Immature natural killer cell (primary cell): ENCODE data around the gene ZMYND10. TPM values are rescaled to one million over a fixed set of nuclear protein-coding genes. Genes with fewer than 3 reads are reported as not detected.

Experiments used
- DNase-seq, 3 donors: peaks; one replicate each; pipeline ENCODE4 v3.0.0; 2022; ENCODE audit warnings: mixed read lengths in 1 of 3
- H3K27ac Mint-ChIP-seq, 6 donors: one replicate each; pipeline ENCODE4 v1.8.0; 2020; ENCODE audit warnings: mixed read lengths in 6 of 6, mild to moderate bottlenecking in 5 of 6, inconsistent platforms in 4 of 6, moderate library complexity in 3 of 6
- H3K27me3 Mint-ChIP-seq, 3 donors: one replicate each; pipeline ENCODE4 v1.8.0; 2020 to 2021; ENCODE audit warnings: low read depth in 3 of 3, mild to moderate bottlenecking in 3 of 3, mixed read lengths in 3 of 3, moderate library complexity in 3 of 3, inconsistent platforms in 1 of 3
- H3K36me3 Mint-ChIP-seq, 3 donors: one replicate each; pipeline ENCODE4 v1.8.0; 2020; ENCODE audit warnings: mixed read lengths in 3 of 3, inconsistent platforms in 2 of 3, mild to moderate bottlenecking in 2 of 3
- H3K4me1 Mint-ChIP-seq, 2 donors: one replicate each; pipeline ENCODE4 v1.8.0; 2020; ENCODE audit warnings: inconsistent platforms in 2 of 2, mild to moderate bottlenecking in 2 of 2, mixed read lengths in 2 of 2, moderate library complexity in 1 of 2
- H3K4me3 Mint-ChIP-seq, 5 donors: one replicate each; pipeline ENCODE4 v1.8.0; 2020; ENCODE audit warnings: mild to moderate bottlenecking in 5 of 5, mixed read lengths in 5 of 5, inconsistent platforms in 3 of 5, moderate library complexity in 3 of 5
- H3K9me3 Mint-ChIP-seq, 6 donors: one replicate each; pipeline ENCODE4 v1.8.0; 2020; ENCODE audit warnings: mild to moderate bottlenecking in 6 of 6, mixed read lengths in 6 of 6, inconsistent platforms in 4 of 6, moderate library complexity in 3 of 6
- polyA plus RNA-seq, 3 donors: library from polyadenylated mRNA; unstranded; fragments of 300-500 nt; fragmentation: Illumina TruSeq; gene quantifications; one replicate each; pipeline ENCODE4 v1.2.3, GENCODE V29; 2021

Gene ZMYND10
- polyA plus RNA-seq, 3 donors from 2014 or later: 2.3 to 3.7 (median 3.6) TPM

DNA sequence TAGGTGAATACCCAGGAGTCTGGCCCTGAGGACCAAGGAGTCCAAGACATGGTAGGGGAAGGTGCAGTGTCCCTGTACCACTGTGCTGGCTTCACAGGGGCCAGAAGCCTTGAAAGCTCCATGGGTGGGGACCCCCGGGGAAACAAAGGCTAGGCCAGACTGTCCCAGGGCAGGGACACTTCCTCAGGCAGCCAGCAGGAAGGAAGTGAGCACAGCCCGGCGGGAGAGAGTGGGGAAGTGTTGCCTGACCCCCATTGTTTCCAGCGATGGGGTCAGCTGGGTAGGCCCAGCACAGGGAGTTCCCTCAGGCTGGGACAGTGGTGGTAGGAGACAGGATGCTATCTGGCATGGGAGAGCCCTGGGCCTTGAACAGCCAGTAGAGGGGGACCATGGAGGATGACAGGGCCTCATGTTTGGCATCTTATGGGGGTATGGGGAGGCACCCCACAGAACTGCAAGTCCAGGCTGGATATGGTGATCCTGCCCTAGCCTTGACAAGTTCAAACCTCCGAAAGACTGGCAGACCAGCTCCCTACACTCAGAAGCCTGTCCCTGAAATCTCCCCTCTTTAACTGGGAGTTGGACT is 21.8 kb downstream of the ZMYND10 start:
- no peaks in the 10 kb centered on the region for H3K9me3 Mint-ChIP-seq
- no peak for DNase-seq
- no peaks in the 10 kb centered on the region for H3K36me3 Mint-ChIP-seq
- peaks cover 47 to 53% of the 10 kb centered on the region in 2 donors for H3K4me1 Mint-ChIP-seq
- H3K27ac Mint-ChIP-seq: peak overlapping the region in 4 of 6 donors; percentile 18 to 75 (median 49)
- H3K27me3 Mint-ChIP-seq: peaks cover 0 to 5% (median 2%) of the 10 kb centered on the region in 3 donors
- no peak overlapping the region for H3K4me3 Mint-ChIP-seq

DNA sequence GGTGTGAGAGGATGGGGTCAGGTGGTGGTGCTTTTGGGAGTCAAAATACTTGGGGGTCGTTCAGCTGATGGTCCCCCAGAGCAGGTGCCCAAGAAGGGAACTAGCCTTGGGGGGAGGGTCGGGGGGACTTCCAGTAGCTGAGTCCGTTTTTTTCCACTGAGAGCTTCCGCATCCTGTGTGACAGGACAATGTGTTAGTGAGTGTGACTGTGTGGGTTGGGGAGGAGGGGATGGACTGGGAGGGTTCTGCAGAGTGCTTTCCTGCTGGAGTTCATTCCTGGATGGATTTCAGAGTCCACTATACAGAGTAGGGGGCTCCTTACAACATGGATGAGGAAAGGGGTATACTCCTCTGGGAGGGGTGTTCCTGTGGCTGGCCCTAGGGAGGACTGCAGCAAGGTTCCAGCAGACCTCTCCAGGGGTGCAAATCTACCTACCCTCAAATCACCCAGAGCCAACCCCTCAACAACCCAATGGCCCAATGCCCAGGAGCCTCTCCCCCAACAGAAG is 22.4 kb downstream of the ZMYND10 start:
- Mint-ChIP-seq H3K27me3 (peaks cover 0 to 5% (median 0%) of the 10 kb centered on the region in 3 donors), H3K36me3 (no peaks in the 10 kb centered on the region), H3K4me1 (peaks cover 47 to 53% of the 10 kb centered on the region in 2 donors), H3K9me3 (no peaks in the 10 kb centered on the region), H3K4me3 (peak overlapping the region in 3 of 5 donors; percentile 39 to 62 (median 58)), H3K27ac (peak overlapping the region in 5 of 6 donors; percentile 5 to 75 (median 59))
- no peak for DNase-seq

DNA sequence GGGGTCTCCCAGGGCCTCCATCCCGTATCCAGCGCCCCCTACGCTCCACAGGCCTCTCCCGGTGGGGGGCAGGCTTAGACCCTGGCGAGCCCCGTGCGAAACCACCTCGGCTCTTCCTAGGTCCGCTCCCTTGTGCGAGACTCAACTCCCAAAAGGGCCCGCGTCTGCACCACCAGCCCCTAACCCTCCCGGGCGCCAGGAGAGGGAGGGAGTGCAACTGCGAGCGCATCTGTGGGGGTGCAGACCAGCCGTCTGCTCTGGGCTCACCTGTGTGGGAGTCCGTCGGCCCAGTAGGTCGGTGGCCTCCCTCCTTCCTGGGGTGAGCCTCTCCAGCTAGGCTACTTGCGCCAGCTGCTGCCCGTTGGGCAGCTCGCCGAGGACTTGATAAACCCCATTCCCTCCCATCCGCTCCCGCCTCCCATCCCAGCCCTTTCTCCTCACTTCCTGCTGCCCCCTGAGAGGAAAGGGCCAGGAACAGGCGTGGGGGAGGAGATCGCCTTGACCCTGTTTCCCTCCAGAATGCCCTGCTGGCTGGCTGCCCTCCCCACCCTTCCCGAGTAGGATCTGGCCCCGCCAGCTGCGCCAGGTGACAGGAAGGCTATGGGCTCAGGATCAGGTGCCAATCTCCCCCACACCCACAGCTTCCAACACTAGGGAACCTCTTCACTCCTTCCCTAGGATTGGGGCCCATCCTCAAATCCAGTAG is 23.0 kb downstream of the ZMYND10 start, which contains the start of gene HYAL2:
HYAL2 (minus strand) TSS at position 360 of the 706 bp plus-strand sequence. CDS start 2,256 bp downstream, outside the sequence.
- no peaks in the 10 kb centered on the region for H3K36me3 Mint-ChIP-seq
- no peak for DNase-seq
- H3K4me3 Mint-ChIP-seq: peak within 1 kb of the TSS; percentile 81 to 86 (median 85)
- H3K27me3 Mint-ChIP-seq: peaks cover 0 to 2% (median 0%) of the 10 kb centered on the region in 3 donors
- H3K4me1 Mint-ChIP-seq: peaks cover 46 to 48% of the 10 kb centered on the region in 2 donors
- H3K9me3 Mint-ChIP-seq: no peaks in the 10 kb centered on the region
- peak within 1 kb of the TSS; percentile 80 to 92 (median 88) for H3K27ac Mint-ChIP-seq

DNA sequence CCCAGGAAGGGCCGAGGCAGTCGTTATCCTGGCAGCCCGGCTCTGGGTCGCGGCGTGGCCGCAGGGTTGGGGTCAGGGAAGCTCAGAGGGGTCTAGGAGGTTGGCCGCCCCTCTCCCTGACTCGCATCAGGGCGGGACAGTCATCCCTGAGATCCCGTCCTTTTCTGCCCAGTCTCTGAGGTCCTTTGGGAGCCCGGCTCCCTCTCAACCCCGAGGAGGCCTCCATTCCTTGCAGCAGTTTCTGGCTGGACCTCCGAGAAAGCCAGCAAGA is 23.5 kb downstream of the ZMYND10 start:
- Mint-ChIP-seq H3K9me3 (no peaks in the 10 kb centered on the region), H3K36me3 (no peaks in the 10 kb centered on the region), H3K27me3 (peaks cover 0 to 2% (median 0%) of the 10 kb centered on the region in 3 donors), H3K4me3 (peak overlapping the region in 4 of 5 donors; percentile 82 to 86 (median 85)), H3K4me1 (peaks cover 43 to 46% of the 10 kb centered on the region in 2 donors), H3K27ac (no peak overlapping the region)
- no peak for DNase-seq

DNA sequence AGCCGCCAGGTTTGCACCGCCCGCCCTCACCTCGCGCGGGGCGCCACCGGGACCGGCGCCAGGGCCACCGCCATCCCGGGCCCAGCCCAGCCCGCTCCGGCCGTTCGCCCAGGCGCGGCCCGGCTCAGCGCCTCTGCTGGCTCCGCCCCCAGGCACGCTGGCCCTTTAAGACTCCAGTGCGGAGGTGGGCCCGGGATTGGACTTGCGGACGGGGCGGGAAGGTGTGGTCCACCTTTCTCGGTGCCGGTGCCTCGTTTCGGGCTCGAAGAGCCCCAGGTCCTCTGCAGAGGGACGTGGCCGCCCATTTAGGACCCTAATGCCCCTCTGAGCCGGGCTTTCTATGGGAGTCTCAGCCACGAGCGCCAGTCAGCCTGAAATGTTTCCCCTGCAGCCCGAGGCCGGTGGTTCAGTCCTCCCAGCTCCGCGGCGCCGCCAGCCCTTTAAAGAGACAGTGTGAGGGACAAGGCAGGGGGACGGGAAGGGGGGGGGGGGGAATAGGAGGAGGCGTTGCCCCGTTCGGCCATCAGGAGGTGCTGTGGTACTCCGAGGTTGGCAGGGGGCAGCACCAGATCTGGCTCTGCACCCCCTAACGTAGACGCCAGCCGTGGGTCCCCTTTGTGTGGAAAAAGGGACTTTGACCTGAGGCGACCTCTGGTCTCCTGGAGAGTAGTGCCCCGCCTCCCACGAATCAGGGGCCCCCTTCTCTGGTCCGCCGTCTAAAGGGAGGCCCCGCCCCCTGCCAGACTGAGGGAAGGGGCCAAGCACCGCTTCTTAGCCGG is 24.0 kb downstream of the ZMYND10 start:
- Mint-ChIP-seq H3K9me3 (no peaks in the 10 kb centered on the region), H3K27ac (peak overlapping the region; percentile 80 to 92 (median 88)), H3K36me3 (no peaks in the 10 kb centered on the region), H3K27me3 (peaks cover 0 to 3% (median 2%) of the 10 kb centered on the region in 3 donors), H3K4me3 (peak overlapping the region; percentile 81 to 86 (median 85)), H3K4me1 (peaks cover 44 to 46% of the 10 kb centered on the region in 2 donors)
- DNase-seq: peak; percentile 80 to 82 (median 81)

DNA sequence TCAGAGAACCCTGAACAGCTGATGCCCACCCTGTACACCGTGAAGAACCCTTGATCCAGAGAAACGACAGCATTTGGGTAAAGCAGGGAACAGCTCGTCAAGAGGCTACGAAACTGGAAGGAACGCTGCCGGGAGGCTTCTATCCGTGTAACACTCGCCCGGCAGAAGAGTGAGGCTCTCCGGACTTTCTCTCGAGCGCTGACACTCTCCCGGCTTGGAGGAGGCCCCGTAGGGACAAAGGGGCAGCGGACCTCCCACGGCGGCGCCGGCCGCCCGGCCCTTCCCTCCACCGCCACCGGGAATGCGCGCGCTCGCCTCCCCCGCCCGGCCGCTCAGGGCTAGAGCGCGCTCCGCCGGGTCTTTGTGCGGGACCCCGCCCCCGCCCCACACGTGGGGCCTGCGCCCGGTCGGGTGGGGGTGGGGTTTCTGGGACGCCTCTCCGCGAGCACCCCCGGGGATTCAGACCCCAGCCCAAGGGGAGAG is 24.6 kb downstream of the ZMYND10 start:
- no peak for DNase-seq
- H3K4me3 Mint-ChIP-seq: peak overlapping the region; percentile 91 to 96 (median 94)
- peaks cover 48 to 50% of the 10 kb centered on the region in 2 donors for H3K4me1 Mint-ChIP-seq
- no peaks in the 10 kb centered on the region for H3K9me3 Mint-ChIP-seq
- peaks cover 0 to 4% (median 4%) of the 10 kb centered on the region in 3 donors for H3K27me3 Mint-ChIP-seq
- H3K36me3 Mint-ChIP-seq: no peaks in the 10 kb centered on the region
- peak overlapping the region; percentile 69 to 94 (median 90) for H3K27ac Mint-ChIP-seq

DNA sequence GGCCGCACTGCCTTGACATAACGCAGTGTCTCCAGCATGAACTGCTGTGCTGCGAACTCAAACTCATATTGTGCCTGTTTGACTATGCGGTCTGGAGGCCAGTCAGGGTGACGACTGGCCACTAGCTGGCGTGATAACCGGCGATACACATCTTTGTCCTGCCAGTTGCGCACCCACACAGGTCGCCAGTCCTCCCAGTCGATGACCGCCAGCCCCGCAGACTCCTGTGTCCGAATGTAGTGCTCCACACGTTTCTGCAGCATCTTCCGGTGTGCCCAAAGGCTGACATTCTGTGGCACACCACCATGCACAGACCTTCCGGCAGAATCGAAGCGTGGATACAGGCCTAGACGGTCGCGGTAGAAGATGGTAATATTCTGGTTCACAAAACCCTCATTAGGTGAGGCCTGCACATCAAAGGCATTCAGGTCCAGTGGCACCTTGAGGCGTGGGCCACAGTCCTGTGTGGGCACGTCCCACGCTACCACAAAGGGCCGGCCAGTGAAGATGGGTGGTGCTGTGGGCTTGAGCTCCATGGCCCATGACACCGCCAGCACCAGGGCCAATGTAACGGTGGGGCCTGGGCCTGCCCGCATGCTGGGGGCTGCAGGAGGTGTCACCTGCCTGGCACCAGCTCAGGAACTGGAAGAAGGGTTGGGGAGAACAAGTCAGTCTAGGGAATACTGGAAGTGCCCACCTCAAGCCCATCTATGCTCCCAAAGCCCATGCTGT is 25.5 kb downstream of the ZMYND10 start:
- Mint-ChIP-seq H3K27ac (peak overlapping the region in 5 of 6 donors; percentile 78 to 94 (median 90)), H3K9me3 (no peaks in the 10 kb centered on the region), H3K36me3 (peaks cover 0 to 3% (median 2%) of the 10 kb centered on the region in 3 donors), H3K27me3 (peaks cover 0 to 4% (median 4%) of the 10 kb centered on the region in 3 donors), H3K4me1 (peaks cover 49 to 51% of the 10 kb centered on the region in 2 donors), H3K4me3 (peak overlapping the region; percentile 91 to 96 (median 94))
- DNase-seq: no peak

DNA sequence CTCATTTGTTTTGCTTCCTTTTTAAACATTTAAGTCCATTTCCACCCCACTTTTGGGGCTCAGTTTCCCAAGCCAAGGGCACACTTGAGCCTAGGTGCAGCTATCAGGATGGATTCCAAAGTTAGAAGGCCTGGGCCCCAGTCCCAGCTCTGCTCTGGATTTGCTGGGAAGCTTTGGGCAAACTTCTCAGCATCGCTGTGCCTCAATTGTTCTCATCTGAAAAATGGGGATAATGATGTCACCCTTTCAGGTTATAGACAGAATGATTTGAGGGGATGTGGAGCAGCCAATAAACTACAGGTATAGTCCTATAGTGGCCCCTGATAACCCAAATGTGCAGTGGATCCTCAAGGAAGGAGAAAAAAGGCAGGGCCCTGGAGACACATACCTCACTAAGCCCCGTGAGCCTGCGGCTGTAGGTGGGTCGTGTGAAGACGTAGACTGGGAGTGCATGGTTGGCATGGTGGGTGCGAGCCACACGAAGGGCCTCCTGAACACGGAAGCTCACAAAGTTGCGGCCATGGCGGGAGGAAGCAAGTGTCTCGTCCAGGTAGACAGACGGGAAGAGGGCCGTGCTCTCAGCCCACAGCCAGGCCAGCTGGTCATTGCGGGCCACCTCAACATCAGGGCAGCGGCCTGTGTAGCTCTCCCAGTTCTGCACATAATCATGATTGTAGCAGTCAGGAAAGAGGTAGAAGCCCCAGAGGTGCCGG is 26.2 kb downstream of the ZMYND10 start:
- no peaks in the 10 kb centered on the region for H3K9me3 Mint-ChIP-seq
- H3K36me3 Mint-ChIP-seq: peaks cover 0 to 4% (median 3%) of the 10 kb centered on the region in 3 donors
- H3K27me3 Mint-ChIP-seq: peaks cover 0 to 4% (median 4%) of the 10 kb centered on the region in 3 donors
- peak overlapping the region; percentile 62 to 96 (median 74) for H3K4me3 Mint-ChIP-seq
- no peak for DNase-seq
- peaks cover 43 to 46% of the 10 kb centered on the region in 2 donors for H3K4me1 Mint-ChIP-seq
- H3K27ac Mint-ChIP-seq: peak overlapping the region in 5 of 6 donors; percentile 74 to 79 (median 76)

DNA sequence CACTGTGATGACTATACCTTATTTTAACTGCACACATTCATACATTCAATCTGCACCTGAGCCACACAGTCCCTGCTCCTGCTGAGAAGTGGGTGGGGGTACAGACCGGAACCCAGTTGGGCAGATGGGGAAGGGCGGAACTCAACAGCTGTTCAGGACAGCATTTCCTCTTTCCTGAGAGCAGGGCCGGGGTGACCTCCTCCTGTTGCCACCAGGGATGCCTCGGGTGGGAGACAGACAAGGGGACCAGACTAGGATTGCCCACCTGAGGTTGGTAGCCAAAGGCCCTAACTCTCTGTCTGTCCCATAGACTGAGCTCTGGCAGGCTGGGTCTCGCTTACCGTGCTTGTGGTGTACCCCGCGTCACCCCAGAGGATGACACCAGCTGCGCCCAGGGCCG is 26.9 kb downstream of the ZMYND10 start:
- Mint-ChIP-seq H3K27me3 (peaks cover 0 to 4% (median 4%) of the 10 kb centered on the region in 3 donors), H3K27ac (peak overlapping the region; percentile 71 to 79 (median 75)), H3K4me3 (peak overlapping the region; percentile 65 to 96 (median 72)), H3K9me3 (no peaks in the 10 kb centered on the region), H3K36me3 (peaks cover 0 to 6% (median 4%) of the 10 kb centered on the region in 3 donors), H3K4me1 (peaks cover 48 to 49% of the 10 kb centered on the region in 2 donors)
- no peak for DNase-seq

DNA sequence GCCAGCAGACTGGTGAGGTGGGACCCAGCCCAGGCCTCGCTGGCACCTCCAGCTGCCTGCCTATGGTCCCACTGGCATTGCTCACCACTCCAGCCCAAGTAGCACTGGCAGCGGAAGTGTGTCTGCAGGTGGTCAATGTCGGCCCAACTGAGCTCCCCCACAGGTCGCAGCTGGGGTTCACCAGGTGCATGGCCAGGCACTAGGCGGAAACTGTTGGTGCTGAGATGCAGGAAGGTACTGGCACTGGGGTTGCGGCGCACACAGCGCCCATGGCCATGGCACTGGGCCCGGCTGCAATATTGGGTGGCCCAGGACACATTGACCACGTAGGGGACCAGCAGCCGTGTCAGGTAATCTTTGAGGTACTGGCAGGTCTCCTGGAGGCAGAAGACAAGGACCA is 27.4 kb downstream of the ZMYND10 start:
- peaks cover 48 to 49% of the 10 kb centered on the region in 2 donors for H3K4me1 Mint-ChIP-seq
- H3K4me3 Mint-ChIP-seq: peak overlapping the region in 4 of 5 donors; percentile 59 to 96 (median 72)
- peaks cover 0 to 4% (median 4%) of the 10 kb centered on the region in 3 donors for H3K27me3 Mint-ChIP-seq
- DNase-seq: no peak
- peaks cover 0 to 6% (median 4%) of the 10 kb centered on the region in 3 donors for H3K36me3 Mint-ChIP-seq
- H3K9me3 Mint-ChIP-seq: no peaks in the 10 kb centered on the region
- H3K27ac Mint-ChIP-seq: peak overlapping the region in 3 of 6 donors; percentile 74 to 79 (median 76)

DNA sequence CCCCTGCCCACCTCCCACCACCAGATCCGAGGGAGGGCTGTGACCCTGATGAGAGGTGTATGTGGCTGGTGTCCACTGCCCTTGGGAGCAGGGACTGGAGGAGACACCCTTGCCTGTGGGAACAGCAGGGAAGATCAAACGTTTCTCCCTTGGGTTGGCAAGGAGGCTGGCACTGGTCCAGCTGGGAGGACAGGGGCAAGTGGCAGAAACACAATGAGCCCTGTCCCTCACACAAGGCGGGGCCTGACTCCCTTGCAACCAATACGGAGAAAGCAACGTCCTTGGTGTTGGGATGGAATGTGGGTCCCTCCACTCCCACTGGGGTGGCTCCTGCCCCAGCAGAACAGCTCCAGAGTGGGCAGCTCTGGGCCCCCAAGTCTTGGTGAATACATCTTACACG is 28.2 kb downstream of the ZMYND10 start:
- Mint-ChIP-seq H3K4me3 (peak overlapping the region in 1 of 5 donors; percentile 12), H3K36me3 (peaks cover 0 to 6% (median 4%) of the 10 kb centered on the region in 3 donors), H3K27me3 (peaks cover 0 to 5% (median 4%) of the 10 kb centered on the region in 3 donors), H3K9me3 (no peaks in the 10 kb centered on the region), H3K4me1 (peaks cover 46 to 49% of the 10 kb centered on the region in 2 donors), H3K27ac (peak overlapping the region in 1 of 6 donors; percentile 61)
- DNase-seq: no peak

DNA sequence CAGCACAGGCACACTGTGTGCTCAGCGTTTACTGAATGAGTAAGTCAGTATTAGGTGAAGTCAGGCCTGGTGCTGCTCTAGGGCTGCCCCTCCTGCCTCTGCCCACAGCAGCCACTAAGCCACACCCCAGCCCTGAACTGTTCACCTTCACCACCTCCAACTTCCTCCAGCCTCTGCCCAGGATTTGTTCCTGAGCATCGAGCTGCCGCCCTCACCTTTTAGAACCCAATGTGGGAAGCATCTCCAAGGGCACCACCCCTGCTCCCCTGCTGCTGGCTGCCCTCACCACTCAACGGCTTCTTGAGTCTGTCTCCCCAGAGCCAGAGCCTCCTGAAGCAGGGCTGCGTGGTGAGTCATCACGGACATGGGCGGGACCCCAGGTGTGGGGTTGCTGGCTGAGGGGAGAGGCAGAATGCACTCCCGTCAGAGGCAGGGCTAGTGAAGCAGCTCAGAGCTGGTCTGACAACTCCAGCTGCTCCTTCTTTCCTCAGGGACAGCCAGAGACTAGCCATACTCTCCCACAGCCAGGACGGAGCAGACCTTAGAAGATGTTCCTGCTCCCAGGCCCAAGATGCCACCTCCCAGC is 28.8 kb downstream of the ZMYND10 start:
- Mint-ChIP-seq H3K4me3 (peak overlapping the region; percentile 45 to 70 (median 52)), H3K36me3 (peaks cover 0 to 6% (median 4%) of the 10 kb centered on the region in 3 donors), H3K27me3 (peaks cover 0 to 5% (median 4%) of the 10 kb centered on the region in 3 donors), H3K27ac (peak overlapping the region; percentile 34 to 89 (median 70)), H3K4me1 (peaks cover 46 to 49% of the 10 kb centered on the region in 2 donors), H3K9me3 (no peaks in the 10 kb centered on the region)
- DNase-seq: no peak
